ENCODE data around the gene UBE2E3.
"Not testable (repeated sequence)": the region's sequence is repeated elsewhere in the genome, so short reads cannot be mapped to it uniquely, and the experiment has no call there.

UBE2E3 gene

DNA sequence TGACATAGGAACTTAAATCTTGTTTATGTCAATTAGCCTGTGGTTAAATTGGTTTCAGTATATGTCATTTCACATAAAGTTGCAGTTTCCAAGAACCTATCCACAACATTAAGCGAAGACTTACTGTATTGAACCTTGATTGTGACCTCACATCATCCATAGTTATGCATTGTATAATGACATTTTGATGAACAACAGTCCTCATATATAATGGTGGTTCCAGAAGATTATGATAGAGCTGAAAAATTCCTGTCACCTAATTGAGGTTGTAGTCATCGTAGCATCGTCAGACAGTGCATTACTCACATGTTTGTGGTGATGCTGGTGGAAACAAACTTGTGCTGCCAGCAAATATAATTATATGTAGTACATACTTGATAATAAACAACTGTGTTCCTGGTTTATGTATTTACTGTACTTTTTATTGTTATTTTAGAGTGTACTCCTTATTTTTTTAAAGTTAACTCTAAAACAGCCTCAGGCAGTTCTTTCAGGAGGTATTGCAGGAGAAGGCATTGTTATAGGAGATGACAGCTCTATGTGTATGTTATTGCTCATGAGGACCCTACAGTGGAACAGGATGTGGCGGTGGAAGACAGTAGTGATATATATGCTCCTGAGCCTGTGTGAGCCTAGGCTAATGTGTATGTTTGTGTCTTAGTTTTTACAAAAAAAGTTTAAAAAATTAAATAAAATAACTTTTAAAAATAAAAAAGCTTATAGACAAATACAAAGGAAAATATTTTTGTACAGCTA is 56.6 kb downstream of the UBE2E3 start:
- peaks cover 15% of the 10 kb centered on the region for H3K4me1 Mint-ChIP-seq (ENCODE audit: low read depth)
- no peaks in the 10 kb centered on the region for H3K9me3 Mint-ChIP-seq
- H3K4me3 Mint-ChIP-seq = no peak overlapping the region

DNA sequence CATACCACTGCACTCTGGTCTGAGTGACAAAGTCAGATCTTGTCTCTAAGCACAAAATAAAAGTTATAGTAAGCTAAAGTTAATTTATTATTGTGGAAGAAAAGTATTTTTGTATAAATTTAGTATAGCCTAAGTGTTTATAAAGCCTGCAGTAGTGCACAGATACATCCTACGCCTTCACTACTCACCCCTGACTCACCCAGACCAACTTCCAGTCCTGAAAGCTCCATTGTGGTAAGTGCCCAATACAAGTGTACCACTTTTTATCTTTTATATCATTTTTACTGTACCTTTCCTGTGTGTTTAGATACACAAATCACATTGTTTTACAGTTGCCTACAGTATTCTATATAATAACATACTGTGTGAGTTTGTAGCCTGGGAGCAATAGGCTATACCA is 57.5 kb downstream of the UBE2E3 start:
- H3K36me3 Mint-ChIP-seq (ENCODE audit: low read depth) = peaks cover 1% of the 10 kb centered on the region
- H3K27ac Mint-ChIP-seq = no peak overlapping the region
- no peak overlapping the region for H3K4me3 Mint-ChIP-seq
- no peaks in the 10 kb centered on the region for H3K27me3 Mint-ChIP-seq (ENCODE audit: low read depth)
- H3K4me1 Mint-ChIP-seq (ENCODE audit: low read depth) = peaks cover 15% of the 10 kb centered on the region
- H3K9me3 Mint-ChIP-seq = no peaks in the 10 kb centered on the region

More for the DNA sequence above, 56.6 kb downstream of the UBE2E3 start:
- peaks cover 1% of the 10 kb centered on the region for H3K36me3 Mint-ChIP-seq (ENCODE audit: low read depth)
- H3K27ac Mint-ChIP-seq = peak overlapping the region; percentile 76
- H3K27me3 Mint-ChIP-seq (ENCODE audit: low read depth) = no peaks in the 10 kb centered on the region

DNA sequence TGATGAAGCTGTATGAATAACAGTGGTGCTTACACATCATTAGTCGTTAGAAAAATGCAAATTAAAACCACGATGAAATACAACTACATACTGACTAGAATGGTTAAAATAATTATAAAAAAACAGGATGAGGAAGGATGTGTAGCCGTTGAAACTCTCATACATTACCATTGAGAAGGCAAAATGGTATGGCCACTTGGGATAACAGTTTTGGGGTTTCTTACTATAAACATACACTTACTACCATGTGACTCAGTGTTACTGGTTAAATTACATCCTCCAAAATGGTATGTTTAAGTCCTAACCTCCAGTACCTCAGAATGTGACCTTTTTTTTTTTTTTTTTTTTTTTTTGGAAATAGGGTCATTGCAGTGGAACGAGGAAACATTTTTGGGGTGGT is 58.4 kb downstream of the UBE2E3 start:
- Mint-ChIP-seq H3K9me3 (no peaks in the 10 kb centered on the region), H3K36me3 (ENCODE audit: low read depth) (no peaks in the 10 kb centered on the region), H3K4me3 (no peak overlapping the region), H3K4me1 (ENCODE audit: low read depth) (peaks cover 15% of the 10 kb centered on the region), H3K27me3 (ENCODE audit: low read depth) (no peaks in the 10 kb centered on the region), H3K27ac (no peak overlapping the region)

DNA sequence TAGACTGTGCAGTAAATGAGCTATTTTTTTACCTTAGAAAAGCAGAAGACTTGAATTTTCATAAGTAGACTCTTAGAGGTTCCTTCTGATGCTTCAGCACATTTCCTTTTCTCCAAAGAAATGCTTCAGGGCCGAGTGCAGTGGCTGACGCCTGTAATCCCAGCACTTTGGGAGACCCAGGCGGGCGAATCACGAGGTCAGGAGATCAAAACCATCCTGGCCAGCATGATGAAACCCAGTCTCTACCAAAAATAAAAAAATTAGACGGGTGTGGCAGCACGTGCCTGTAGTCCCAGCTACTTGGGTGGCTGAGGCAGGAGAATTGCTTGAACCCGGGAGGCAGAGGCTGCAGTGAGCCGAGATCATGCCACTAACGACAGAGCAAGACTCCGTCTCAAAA is 60.4 kb downstream of the UBE2E3 start:
- H3K4me3 Mint-ChIP-seq; H3K27ac Mint-ChIP-seq; H3K27me3 Mint-ChIP-seq (ENCODE audit: low read depth); H3K9me3 Mint-ChIP-seq; H3K36me3 Mint-ChIP-seq (ENCODE audit: low read depth): not testable (repeated sequence)
- H3K4me1 Mint-ChIP-seq (ENCODE audit: low read depth) = peaks cover 14% of the 10 kb centered on the region

DNA sequence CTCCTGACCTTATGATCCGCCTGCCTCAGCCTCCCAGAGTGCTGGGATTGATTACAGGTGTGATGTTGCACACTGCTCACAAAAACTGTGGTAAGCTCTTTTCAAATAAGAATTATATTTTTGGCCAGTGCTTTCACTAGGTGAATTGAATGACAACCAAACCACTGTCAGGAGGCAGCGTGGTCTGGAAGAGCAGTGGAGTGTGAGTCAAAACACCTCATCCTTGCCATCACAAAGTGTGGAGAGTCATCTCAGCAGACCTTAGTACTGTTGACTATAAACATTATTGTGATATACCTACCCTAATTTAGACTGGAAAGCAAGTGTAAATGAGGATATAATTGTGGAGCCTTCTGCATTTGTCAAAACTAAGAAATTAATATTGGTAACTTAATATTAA is 61.3 kb downstream of the UBE2E3 start:
- Mint-ChIP-seq H3K27ac (no peak overlapping the region), H3K36me3 (ENCODE audit: low read depth) (no peaks in the 10 kb centered on the region), H3K4me3 (no peak overlapping the region), H3K9me3 (no peaks in the 10 kb centered on the region), H3K4me1 (ENCODE audit: low read depth) (peaks cover 7% of the 10 kb centered on the region), H3K27me3 (ENCODE audit: low read depth) (no peaks in the 10 kb centered on the region)

DNA sequence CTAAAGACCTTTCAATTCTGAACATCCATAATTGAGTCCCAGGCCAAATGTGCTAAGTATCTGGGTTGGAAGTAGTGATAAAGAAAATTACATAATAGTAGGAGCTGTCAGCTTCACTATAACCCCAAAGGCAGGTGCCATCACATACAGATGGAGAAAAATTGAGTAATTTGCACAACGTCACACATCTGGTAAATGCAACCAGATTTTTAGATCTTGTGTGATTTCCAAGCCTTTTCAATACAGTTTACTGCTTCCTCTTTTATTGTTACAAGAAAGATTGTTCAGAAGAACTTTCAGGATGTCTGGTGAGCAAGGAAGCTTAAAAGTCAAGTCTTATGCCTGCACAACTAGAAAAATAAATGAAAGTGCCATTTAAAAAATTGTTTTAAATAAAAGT is 62.3 kb downstream of the UBE2E3 start:
- Mint-ChIP-seq H3K27me3 (ENCODE audit: low read depth) (no peaks in the 10 kb centered on the region), H3K36me3 (ENCODE audit: low read depth) (no peaks in the 10 kb centered on the region), H3K4me3 (no peak overlapping the region), H3K9me3 (no peaks in the 10 kb centered on the region), H3K27ac (no peak overlapping the region), H3K4me1 (ENCODE audit: low read depth) (no peaks in the 10 kb centered on the region)

DNA sequence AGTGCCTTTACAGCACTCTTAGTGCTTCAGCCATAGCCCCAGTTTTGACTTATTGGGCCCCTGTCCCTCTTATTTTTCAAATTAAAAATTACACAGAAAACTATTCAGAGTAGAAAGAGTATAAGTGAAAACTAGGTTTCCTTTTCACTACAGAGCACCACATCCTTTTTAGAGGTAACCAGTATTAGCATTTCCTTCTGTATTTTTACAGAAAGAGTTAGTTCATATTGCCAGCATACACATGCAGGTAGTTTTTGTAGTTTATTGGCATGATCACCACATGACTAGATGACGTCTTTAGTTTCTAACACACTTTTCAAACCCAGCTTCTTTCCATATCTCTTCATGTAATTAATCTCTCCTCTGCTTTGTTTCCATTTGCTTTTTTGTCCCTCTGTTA is 66.4 kb downstream of the UBE2E3 start:
- Mint-ChIP-seq H3K4me3 (no peak overlapping the region), H3K9me3 (no peaks in the 10 kb centered on the region), H3K27me3 (ENCODE audit: low read depth) (no peaks in the 10 kb centered on the region), H3K4me1 (ENCODE audit: low read depth) (no peaks in the 10 kb centered on the region), H3K36me3 (ENCODE audit: low read depth) (no peaks in the 10 kb centered on the region), H3K27ac (no peak overlapping the region)

DNA sequence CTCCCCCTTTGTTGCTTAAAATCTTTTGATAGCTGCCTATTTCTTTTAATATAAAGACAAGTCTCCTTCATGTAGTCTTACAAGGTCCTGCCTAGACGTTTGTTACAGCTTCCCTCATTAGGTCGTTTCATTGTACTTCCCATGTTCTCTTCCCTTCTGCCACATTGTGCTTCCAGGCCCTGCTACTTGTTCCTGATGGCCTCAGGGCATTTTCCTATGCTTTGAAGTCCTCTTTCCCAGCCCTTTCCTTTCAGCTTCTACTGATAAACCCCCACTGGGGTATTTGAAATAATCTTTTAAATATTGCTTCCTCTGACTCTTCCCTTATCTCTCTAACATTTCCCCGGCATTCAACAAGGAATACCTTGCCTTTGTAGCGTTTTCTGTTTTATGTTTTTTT is 67.4 kb downstream of the UBE2E3 start:
- Mint-ChIP-seq H3K4me3 (no peak overlapping the region), H3K27ac (no peak overlapping the region), H3K4me1 (ENCODE audit: low read depth) (peaks cover 9% of the 10 kb centered on the region), H3K36me3 (ENCODE audit: low read depth) (no peaks in the 10 kb centered on the region), H3K27me3 (ENCODE audit: low read depth) (no peaks in the 10 kb centered on the region), H3K9me3 (no peaks in the 10 kb centered on the region)

DNA sequence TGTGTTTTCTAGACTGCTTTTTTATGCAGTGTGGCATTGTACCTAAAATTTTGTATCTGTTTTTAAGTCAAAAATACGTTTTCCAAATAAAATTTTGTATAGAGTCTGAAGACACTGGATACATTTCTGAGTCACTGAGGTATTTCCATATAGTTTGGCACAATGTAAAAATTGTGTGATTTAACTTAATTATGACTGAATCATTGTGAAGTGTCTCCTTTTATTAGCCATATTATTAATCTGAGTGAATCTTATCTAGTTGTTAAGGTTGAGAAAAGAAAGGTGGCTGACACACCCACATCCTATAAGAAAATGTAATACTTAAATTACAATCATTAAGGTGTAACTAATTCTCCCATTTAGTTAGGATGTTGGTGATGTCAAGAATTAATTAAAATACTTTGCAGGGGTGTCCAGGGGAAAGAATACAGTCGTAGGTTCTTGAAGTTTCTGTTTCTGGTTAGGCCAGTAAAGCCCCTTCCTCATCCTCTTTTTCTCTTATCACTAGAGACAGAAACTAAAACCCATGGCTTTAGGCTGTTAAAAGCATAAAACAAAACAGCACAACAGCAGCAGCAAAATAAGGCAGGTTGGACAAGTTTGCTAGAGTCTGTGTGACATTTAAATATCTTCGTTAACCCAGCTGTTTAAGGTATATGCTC is 71.6 kb downstream of the UBE2E3 start:
- no peaks in the 10 kb centered on the region for H3K36me3 Mint-ChIP-seq (ENCODE audit: low read depth)
- H3K4me3 Mint-ChIP-seq = no peak overlapping the region
- H3K4me1 Mint-ChIP-seq (ENCODE audit: low read depth) = peaks cover 17% of the 10 kb centered on the region
- H3K27me3 Mint-ChIP-seq (ENCODE audit: low read depth) = no peaks in the 10 kb centered on the region
- no peaks in the 10 kb centered on the region for H3K9me3 Mint-ChIP-seq
- H3K27ac Mint-ChIP-seq = no peak overlapping the region

DNA sequence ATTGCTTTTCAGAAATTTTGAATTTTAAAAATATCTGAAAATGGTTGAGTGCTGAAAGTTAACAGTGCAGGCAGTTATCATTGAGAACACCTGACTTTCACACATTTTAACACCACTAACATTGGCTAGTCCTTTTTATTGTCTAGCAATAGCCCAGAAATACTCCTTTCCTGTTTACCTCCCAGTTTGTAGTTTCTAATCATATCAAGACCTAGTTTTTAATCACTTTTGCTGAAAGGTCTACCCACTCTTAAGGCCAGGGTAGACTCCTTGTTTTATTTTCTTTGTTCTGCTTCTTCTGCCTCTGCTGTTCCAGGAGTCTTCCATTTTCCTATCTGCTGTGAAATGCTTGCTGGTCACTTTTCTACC is 72.1 kb downstream of the UBE2E3 start:
- Mint-ChIP-seq H3K36me3 (ENCODE audit: low read depth) (no peaks in the 10 kb centered on the region), H3K4me1 (ENCODE audit: low read depth) (peaks cover 17% of the 10 kb centered on the region), H3K27me3 (ENCODE audit: low read depth) (no peaks in the 10 kb centered on the region), H3K9me3 (no peaks in the 10 kb centered on the region), H3K4me3 (no peak overlapping the region), H3K27ac (no peak overlapping the region)

DNA sequence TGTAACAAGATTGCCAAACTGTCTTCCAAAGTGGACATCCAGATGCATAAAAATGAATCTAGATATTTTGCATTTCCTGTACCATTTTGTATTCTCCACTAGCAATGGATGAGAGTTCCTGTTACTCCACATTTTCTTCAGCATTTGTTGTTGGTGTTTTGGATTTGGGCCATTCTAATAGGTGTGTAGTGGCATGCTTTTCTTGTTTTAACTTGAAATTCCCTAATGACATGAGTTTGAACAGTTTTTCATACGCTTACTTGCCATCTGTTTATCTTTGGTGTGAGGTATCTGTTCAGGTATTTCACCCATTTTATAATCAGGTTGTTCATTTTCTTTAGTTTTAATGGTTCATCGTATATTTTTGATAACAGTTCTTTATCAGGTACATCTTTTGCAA is 73.9 kb downstream of the UBE2E3 start:
- Mint-ChIP-seq H3K4me1 (ENCODE audit: low read depth) (peaks cover 17% of the 10 kb centered on the region), H3K27ac (no peak overlapping the region), H3K27me3 (ENCODE audit: low read depth) (no peaks in the 10 kb centered on the region), H3K4me3 (no peak overlapping the region), H3K9me3 (no peaks in the 10 kb centered on the region), H3K36me3 (ENCODE audit: low read depth) (no peaks in the 10 kb centered on the region)

DNA sequence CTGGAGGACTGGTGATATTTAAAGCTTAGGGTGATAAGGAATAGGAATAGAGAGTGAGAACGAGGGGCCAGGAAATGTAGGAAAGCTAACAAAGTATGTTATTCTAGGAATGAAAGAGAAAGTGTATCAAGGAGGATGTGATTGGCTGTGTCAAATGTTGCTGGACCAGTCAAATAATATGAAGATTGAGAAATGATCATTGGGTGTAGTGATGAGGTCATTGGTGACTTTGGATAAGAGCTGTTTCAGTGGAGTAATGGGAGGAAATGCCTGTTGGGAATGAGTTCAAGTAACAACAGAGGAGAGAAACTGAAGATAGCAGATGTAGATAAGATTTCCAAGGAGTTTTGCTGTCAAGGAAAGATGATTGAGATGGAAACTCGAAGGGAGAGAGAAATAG is 74.4 kb downstream of the UBE2E3 start:
- Mint-ChIP-seq H3K27me3 (ENCODE audit: low read depth) (no peaks in the 10 kb centered on the region), H3K36me3 (ENCODE audit: low read depth) (no peaks in the 10 kb centered on the region), H3K4me3 (no peak overlapping the region), H3K4me1 (ENCODE audit: low read depth) (peaks cover 17% of the 10 kb centered on the region), H3K9me3 (no peaks in the 10 kb centered on the region), H3K27ac (no peak overlapping the region)

DNA sequence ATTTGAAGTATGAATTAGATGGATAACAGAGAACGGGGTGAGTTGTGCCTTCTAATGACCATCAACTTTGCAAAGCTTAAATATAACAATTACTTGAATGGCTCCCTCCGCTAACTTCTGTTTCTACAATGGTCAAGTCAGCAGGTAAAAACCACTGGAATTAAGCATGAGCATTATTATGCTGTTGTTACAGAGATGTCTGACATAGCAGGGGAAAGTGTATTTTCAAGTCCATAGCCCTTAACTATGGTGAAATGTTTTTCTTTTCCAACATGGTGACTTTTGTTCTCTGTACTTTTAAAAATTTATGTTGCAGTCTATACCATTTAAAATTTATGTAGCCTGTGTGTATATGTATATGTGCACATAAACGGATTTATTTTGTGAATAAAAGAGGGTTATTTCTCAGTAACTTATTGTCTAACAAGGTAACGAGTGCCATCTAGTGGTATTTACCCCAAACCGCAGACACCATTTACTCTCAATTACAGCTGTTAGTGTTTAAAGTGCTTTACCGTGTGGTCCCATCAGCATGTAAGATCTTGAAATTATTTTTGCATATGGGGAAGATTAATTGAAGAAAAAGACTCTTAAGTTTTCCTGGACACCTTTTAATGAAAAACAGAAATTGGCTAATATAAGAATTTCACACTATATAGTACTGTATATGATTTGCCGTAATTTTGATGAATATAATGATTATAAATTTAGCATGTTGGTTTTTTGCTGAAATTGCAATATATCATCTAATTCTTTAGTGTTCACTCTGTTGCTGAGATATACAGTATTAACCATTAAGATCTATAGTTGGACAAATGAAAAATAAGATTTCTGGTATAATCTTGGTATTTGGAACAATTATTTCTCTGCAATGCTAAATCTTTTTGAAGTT is 78.2 kb downstream of the UBE2E3 start:
- H3K27me3 Mint-ChIP-seq (ENCODE audit: low read depth) = no peaks in the 10 kb centered on the region
- no peak overlapping the region for H3K4me3 Mint-ChIP-seq
- H3K36me3 Mint-ChIP-seq (ENCODE audit: low read depth) = no peaks in the 10 kb centered on the region
- H3K27ac Mint-ChIP-seq = no peak overlapping the region
- H3K4me1 Mint-ChIP-seq (ENCODE audit: low read depth) = peaks cover 5% of the 10 kb centered on the region
- H3K9me3 Mint-ChIP-seq = no peaks in the 10 kb centered on the region

DNA sequence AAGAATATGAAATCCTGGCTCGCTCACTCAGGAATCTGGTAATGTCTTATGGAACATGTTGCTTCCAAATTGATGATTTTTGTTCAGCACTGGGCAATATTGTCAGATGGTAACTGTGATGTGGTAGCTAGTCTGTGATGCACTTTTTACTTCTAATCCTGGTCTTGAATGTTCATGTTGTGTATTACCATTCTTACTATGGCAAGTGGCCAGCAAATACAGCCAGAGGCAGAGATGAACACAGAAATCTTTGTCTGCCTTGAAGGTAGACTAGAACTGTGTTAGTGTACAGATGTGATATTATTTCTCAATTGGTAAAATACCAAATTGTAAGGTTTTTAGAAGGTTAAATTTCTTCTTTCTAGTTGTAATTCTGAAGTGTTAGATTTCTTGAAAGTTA is 83.3 kb downstream of the UBE2E3 start:
- H3K36me3 Mint-ChIP-seq (ENCODE audit: low read depth) = peaks cover 2% of the 10 kb centered on the region

DNA sequence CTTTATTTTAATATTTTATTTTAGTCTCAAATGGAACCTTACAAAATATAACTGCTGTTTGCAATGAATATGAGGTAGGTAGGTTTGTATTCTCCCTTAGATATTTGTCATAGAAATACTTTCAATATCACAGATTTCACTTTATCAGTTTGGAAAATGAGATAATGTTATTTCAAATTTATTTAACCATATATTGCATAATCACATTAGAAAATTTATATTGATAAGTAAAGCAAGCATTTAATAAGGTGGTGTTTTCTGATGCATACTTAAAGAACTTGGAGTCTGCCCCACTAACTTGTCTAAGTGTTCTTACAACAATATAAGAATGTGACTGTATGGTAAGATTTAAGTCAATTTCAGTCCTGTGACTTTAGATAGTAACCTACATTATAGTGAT is 85.1 kb downstream of the UBE2E3 start:
- H3K9me3 Mint-ChIP-seq = no peaks in the 10 kb centered on the region

More for the DNA sequence above, 83.3 kb downstream of the UBE2E3 start:
- no peaks in the 10 kb centered on the region for H3K27me3 Mint-ChIP-seq (ENCODE audit: low read depth)
- no peak overlapping the region for H3K4me3 Mint-ChIP-seq
- H3K27ac Mint-ChIP-seq = no peak overlapping the region
- H3K9me3 Mint-ChIP-seq = no peaks in the 10 kb centered on the region
- no peaks in the 10 kb centered on the region for H3K4me1 Mint-ChIP-seq (ENCODE audit: low read depth)

More for the DNA sequence above, 85.1 kb downstream of the UBE2E3 start:
- H3K4me1 Mint-ChIP-seq (ENCODE audit: low read depth) = no peaks in the 10 kb centered on the region
- peaks cover 2% of the 10 kb centered on the region for H3K36me3 Mint-ChIP-seq (ENCODE audit: low read depth)
- no peaks in the 10 kb centered on the region for H3K27me3 Mint-ChIP-seq (ENCODE audit: low read depth)
- H3K27ac Mint-ChIP-seq = no peak overlapping the region
- H3K4me3 Mint-ChIP-seq = no peak overlapping the region
